Forelimb muscle (tissue), 1 donor: Measurements from ENCODE around the gene SMCO2. TPM values are rescaled to one million over a fixed set of nuclear protein-coding genes. Genes with fewer than 3 reads are reported as not detected.

ENCODE experiments used
- DNase-seq: peaks from one replicate; pipeline ENCODE4 v3.0.0-alpha.2; 2013; ENCODE audit warnings: low read depth
- polyA plus RNA-seq: library from polyadenylated mRNA; unstranded; fragments of 120-200 nt; gene quantifications from one replicate; pipeline ENCODE4 v1.2.1, GENCODE V29; 2013; ENCODE audit not compliant: insufficient read length

The SMCO2 gene
- polyA plus RNA-seq, 1 donor = not detected

GRCh38 chr12:27551172-27551840, 104.8 kb downstream of the SMCO2 start:
- DNase-seq = no peak

Other genes with a start within 250 kb of the SMCO2 start
- 26.9 TPM for gene STK38L, start 202.4 kb upstream of the SMCO2 start, polyA plus RNA-seq
- 1.4 TPM for gene BMAL2, start 113.9 kb upstream of the SMCO2 start, polyA plus RNA-seq
- gene PPFIBP1, start 77.5 kb downstream of the SMCO2 start, polyA plus RNA-seq = 28.1 TPM
- 0.90 TPM for gene REP15, start 249.7 kb downstream of the SMCO2 start, polyA plus RNA-seq